ENCODE data around the gene ATG101. TPM values are rescaled to one million over a fixed set of nuclear protein-coding genes. Genes with fewer than 3 reads are reported as not detected.
A peak's percentile ranks its signal among the peaks of the same experiment; 100 is the strongest.

ATG101 gene
- total RNA-seq, 2 donors from 2014 or later: 26.4 to 30.8 TPM

DNA sequence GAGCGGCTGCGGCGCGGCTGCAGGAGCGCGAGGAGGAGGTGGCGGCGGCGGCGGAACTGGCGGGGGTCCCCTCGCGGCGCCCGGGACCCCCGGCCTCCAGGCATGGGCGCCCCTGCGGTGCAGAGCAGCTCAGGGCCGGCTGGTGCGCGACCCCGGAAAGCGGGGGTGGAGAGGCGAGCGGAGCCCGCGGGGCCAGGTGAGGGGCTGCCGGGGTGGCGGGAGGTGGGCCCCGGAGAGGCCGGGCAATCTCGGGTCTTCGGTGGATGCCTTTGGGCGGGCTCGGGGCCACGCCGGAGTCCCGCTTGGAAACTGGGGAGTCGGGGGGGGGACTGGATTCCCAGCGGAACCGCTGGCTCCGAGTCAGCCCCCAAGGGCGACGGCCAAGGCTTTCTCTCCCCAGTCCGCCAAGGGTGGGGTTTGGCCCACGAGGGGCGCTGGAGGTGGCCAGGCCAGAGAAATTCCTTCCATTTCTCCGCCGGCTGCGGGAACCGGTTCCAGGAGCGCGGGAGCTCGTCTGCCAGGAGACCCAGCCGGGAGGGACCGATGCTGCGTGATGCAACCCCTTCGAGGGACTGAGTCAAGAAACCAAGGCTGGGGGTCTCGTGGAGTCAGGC is 32.4 kb upstream of the ATG101 start:
- intact Hi-C loops (cut with DNase I): no loop called here
- DNase-seq (ENCODE audit: low spot score): peak; percentile 96

DNA sequence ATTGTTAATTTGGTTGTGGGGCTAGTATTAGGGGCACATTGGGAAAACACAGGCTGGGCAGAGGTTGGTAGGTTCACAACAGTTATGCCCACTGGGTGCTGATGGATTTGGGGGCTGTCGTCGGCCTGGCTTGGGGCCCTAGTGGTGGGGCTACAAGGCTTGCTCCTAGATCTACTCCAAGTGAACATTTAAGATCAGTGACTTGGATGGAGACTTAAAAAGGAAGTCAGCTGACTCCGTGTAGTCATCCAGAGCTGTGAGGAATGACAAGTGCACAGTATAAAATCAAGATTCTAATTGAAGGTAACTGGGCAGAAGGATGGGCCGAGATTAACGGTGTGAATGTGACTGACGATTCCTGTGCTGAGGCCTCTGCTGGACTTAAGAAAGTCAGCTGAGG is 31.3 kb upstream of the ATG101 start:
- peak; percentile 73 for DNase-seq (ENCODE audit: low spot score)
- intact Hi-C loops (cut with DNase I): no loop called here

DNA sequence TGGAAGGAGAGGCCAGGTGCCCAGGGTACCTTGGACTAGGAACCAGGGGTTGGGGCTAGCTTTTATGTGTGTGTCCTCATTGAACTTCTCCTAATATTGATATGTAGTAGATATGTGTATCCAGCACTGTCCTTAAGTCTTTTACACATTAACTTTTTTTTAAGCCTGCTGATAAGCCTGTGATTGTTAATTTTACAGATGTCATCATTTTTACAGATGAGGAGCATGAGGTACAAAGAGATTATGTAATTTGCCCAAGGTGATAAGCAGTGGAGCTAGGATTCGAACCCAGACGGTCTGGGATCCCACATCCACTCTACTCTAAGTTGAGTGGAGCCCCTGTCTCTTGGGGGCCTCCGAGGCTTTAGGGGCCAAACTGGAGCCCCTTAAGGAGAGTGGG is 28.7 kb upstream of the ATG101 start:
- intact Hi-C loops (cut with DNase I): no loop called here
- DNase-seq (ENCODE audit: low spot score): no peak

DNA sequence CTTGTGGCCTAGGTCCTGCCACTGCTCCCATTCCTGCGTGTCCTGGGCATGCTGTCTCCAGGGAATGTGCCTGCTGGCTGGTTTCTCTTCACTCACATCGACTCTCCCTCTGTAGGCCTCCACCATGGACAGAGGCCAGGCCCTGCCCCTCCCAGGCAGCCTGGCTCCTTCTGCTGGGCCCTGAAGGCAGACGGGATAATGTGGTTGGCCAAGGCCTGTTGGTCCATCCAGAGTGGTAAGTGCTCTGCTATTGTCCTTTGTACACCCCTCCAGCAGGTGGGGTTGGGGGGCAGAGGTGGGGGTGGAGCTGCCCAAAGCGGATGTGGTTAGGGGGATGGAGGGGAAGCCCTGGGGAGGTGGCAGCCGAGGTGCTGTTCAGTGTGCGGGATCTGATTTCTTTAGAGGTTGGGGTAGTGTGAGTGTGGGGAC is 28.1 kb upstream of the ATG101 start:
- peak; percentile 82 for DNase-seq (ENCODE audit: low spot score)
- intact Hi-C loops (cut with DNase I): no loop called here

DNA sequence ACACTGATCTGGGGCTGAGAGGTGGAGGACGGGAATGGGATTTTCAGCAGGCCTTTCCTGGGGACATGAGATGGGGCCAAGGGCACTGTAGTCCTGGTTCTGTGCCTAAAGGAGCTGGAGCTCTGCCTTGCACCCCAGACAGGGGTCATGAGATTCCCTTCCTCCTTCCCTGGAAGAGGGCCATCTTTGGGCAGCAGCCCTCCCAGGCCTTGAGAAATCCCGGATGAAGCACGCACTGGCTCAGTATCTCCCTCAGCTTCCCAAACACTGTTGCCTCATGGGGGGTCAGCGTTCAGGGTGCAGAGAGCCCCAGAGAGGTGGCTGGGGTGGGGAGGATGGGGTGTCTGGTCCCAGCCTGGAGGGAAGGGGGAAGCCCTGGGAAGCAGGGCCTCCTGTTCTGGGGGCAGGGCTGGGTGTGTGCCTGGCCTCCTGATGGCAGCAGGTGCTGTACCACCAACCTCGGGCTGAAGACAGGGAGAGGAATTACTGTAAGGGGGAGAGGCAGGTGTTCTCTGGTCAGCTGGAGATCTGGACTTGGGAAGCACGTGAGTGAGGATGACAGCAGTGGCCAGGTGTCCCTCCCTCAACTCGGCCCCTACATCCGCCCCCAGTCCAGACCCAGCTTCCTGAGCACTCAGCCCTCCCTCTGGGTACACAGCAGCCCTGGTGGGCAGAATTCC is 26.9 kb upstream of the ATG101 start:
- intact Hi-C loops (cut with DNase I): no loop called here
- no peak for DNase-seq (ENCODE audit: low spot score)

DNA sequence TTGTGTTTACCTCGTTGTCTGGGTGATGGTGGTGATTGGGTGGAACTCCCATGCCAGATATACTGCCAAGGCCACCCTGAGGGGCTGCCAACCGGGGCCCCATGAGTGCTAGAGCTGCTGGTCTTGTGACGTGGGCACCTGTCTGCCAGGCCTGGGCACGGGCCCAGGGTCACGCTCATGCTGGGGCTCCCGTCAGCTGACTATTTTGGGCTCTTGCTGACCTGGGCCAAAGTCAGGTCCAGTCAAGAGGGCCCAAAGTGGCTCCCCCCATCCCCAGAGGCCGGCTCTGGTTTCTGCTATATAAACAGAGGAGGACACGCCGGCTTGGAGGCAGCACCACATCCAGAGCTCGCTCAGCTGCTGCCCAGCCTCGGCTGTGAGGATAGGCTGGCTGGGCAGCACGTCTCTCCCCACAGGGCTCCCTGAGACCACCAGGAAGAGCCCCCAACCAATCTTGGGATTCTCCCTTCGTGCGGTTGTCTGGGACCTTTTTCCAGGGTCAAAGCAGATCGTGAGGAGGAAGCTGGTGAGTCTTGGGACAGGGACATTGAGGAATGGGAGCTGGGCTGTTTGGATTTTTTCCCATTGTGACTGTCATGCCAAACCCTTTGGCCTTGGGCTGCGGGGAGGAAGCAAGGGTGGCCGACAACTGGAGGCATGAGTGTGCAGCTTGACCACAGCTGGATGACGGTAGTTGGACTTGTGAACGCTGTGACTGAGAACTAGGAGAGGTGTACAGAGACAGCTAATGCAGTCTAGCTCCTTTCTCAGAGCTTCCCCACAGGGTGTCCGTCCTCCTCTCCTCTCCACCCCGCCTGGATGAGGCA is 26.2 kb upstream of the ATG101 start:
- intact Hi-C loops (cut with DNase I): no loop called here
- no peak for DNase-seq (ENCODE audit: low spot score)

DNA sequence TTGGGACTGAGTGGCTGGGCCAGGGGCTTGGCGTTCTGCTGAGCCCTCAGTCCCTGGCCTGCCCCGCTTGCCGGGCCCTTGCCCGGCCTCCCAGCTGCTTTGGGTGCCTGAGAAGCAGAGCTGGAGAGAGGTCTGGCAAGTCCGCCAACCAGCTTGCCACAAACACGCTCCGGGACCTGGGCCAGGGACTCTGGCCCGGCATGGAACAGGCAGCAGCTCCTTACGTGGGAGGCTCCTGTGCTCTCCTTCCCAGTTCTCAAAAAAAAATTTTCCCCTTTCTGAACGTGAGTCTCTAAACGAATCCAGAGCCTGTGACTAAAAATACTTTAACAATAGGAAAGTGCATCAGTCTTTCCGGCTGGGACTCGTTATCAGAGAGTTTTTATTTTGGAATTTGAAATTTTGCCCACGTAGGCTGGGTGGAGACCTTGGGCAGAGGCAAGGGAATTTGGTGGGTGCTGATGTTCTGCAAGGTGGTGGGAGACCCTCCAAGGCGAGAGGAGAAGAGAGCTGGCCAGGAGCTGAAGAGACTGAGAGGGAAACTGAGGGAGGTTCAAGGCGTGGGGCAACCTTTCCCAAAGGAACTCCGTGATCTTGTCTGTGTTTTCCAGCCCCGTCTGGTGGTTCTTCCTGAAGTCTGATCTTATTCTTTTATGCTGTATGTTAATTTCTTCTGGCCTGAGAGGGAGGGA is 25.3 kb upstream of the ATG101 start:
- DNase-seq (ENCODE audit: low spot score): peak; percentile 96
- intact Hi-C loops (cut with DNase I): no loop called here

DNA sequence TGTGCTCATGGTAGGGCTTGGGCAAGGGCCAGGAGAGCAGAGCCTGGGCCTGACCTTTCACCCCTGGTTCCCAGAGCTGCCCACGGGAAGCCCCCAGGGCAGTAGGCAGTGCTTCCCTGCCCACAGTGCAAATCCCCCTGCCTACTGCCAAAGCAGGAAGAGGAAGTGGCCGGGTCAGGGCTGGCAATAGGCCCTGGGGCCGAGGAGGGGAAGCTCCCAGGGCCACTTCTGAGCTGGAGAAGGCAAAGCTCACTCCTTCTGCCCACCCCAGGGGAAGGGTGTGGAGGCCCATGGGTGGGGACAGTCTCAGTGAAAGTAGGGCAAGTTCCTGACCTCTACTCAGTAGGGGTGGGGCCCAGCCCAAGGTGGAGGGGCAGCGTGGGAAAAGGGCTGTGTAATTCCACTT is 24.0 kb upstream of the ATG101 start:
- peak; percentile 83 for DNase-seq (ENCODE audit: low spot score)
- intact Hi-C loops (cut with DNase I): no loop called here

DNA sequence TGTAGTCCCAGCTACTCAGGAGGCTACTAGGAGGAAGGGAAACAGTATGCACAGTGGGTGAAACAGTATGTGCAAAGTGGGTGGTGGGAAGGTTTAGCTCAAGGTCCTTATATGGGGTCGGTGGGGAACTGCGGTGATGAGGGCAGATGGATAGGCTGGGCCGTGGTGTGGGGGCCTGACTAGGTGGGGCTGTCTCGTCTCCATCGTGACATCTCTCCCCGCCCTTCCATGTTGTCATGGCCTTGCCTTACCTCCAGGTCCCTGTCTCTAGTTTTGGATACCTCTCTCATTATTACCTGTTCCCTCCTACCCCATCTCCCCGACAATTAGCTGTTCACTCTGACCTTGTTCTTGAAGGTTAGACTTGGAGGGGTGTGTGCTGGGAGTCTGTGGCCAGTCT is 22.9 kb upstream of the ATG101 start:
- intact Hi-C loops (cut with DNase I): no loop called here
- no peak for DNase-seq (ENCODE audit: low spot score)

DNA sequence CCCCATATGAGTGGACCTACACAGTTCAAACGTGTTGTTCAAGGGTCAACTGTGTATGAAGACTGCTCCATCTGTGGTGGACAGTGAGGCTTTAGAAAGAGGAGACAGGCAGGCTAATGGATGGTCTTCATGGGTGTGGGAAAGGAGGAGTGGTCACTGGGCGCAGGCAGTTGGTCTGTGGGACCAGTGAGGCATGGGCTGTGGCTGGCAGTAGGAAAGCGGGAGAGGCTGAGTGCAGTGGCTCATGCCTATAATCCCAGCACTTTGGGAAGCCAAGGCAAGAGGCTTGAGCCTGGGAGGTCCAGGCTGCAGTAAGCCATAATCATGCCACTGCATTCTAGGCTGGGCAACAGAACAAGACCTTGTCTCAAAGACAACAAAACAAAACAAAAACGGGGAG is 20.5 kb upstream of the ATG101 start:
- intact Hi-C loops (cut with DNase I): no loop called here
- DNase-seq (ENCODE audit: low spot score): no peak

DNA sequence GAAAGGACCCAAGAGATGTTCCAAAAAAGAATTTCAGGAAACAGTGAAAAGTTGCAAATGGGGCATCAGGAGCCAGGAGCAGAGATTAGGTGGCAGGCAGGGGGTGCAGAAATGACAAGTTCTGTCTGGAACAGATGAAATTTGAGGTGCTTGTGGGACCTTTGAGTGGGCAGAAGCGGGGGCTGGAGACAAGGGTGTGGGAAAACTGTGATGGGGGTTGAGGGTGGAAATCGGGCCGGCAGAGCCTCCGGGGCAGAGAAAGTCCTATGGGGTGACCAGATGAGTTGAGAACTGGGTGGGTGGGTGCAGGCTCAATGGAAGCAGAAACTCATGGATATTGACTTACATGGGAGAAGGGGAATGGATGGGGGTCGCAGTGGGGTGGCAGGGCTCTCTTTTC is 20.1 kb upstream of the ATG101 start:
- no peak for DNase-seq (ENCODE audit: low spot score)
- intact Hi-C loops (cut with DNase I): no loop called here

DNA sequence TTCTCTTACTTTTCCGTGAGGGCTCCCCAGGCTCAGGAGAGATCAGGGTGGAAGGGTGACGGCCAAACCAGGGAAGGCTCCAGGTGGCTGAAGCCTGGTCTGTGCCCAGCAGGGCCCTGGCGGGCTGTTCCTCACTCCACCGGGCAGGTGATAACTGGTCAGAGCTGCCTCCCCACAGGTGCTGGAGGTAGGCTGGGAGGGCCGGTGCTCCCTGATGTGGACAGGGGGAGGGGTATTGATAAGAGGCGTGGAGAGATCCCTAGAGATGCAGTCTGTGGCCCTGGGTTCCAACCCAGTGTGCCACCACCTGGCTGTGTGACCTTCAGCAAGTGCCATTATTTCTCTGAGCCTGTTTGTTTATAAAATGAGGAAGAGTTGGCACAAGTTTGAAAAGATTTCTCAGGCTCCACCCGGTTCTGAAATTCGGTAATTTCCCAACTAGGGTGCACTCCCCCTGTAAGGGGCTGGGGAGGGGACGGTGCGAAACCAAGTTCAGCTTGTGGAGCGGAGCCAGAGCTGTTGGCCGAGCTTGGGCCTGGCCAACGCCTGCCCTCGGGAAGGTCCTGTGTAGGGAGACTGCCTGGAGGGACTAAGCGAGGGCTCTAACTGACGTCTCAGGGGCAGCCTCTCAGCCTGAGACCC is 19.5 kb upstream of the ATG101 start:
- no peak for DNase-seq (ENCODE audit: low spot score)
- intact Hi-C loops (cut with DNase I): no loop called here

DNA sequence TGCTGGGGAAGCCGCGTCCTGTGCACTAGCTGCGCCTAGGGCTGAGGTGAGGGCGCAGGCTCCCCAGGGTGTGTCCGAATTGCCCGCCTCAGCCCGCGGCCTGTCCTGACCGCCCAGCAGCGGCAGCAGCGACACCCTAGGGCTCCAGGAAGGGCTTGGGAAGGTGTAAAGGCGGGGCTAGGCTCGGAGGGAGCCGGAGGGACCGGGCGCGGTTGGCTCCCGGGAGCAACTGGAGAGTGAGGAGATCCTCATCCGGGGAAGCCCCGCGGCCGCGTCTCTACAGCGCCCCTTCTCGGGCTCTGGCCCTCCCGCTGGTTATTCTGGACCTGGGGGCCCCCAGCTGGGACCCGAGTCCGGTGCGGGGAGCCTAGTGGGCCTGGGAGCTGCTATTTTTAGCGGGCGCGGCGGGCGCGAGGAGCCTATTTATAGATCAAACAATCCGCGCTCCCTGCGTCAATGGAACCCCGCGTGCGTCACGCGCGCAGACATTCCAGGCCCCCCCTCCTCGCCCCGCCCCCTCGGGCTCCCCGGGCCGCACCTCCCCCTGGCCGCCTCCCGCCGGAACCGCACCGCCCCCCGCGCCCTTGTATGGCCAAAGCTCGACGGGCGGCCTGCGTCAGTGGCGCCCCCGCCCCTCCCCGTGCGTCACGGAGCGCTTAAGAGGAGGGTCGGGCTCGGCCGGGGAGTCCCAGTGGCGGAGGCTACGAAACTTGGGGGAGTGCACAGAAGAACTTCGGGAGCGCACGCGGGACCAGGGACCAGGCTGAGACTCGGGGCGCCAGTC is 18.8 kb upstream of the ATG101 start, which contains the start of gene NR4A1:
NR4A1 (plus strand) TSS at position 685 of the 784 bp plus-strand sequence. CDS start 2,887 bp downstream, outside the sequence.
- peak; percentile 100 for DNase-seq (ENCODE audit: low spot score)
- intact Hi-C loops (cut with DNase I): no loop called here

DNA sequence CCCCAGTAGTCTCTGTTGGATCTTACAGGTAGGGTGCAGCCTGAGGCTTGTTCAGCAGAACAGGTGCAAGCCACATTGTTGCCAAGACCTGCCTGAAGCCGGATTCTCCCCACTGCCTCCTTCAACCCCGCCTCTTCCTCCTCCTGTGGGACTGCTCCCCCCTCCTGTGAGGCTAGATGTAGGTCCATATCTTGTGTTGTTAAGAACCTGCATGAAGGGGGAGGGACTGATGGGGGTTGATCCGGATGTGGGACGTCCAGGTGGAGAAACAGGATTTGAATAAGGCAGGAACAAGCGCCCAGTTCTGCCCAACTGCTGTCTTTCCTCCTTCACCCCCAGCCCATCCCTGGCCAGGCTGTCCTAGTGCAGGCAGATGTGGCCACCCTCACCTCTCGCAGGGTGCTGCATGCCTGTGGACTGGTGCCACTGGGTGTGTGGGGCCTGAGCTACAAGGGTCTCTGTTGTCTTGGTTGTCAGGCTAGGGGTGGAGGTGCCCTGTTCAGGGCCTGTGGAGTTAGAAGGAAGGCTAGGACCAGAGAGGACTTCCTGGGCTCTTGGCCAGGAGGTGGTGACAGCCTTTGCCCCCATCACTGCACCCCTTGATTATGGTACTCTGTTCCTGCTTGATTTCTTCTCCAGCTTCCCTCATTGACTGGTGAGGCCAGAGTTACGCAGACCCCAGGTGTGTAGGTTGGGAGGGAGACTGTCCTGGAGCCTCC is 17.2 kb upstream of the ATG101 start:
- DNase-seq (ENCODE audit: low spot score): no peak
- intact Hi-C loops (cut with DNase I): no loop called here

DNA sequence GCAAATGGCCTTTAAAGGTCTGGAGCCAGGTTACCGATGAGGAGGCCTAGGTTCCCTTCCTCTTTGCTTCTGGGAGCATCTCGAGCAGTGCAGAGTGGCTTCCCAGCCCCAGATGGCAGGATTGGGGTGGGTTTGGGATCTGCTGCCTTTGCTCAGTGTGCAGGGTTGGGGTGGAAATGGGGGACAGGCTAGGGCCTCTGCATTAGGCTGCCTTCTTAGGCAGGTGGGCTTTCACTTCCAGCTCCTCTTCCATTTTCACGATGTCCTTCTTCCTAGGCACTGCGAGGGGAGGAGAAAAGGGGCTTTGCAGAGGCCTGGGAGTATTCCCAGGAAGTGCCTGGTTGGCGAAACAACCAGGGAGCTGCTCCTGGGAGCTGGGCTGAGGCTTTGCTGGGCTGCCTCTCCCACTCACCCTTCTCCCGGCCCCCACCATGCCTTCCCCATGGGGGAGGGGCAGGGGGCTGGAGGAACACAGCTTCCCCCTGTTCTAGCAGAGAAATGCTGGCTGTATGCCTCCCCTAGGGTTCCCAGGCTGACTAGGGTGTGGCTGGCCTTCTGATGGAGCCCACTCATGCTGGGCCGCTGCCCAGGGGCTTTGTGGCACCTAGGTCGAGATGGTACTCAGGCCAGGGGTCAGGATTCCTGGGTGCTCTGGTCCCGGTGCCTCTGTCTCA is 16.1 kb upstream of the ATG101 start:
- no peak for DNase-seq (ENCODE audit: low spot score)
- intact Hi-C loops (cut with DNase I): no loop called here

DNA sequence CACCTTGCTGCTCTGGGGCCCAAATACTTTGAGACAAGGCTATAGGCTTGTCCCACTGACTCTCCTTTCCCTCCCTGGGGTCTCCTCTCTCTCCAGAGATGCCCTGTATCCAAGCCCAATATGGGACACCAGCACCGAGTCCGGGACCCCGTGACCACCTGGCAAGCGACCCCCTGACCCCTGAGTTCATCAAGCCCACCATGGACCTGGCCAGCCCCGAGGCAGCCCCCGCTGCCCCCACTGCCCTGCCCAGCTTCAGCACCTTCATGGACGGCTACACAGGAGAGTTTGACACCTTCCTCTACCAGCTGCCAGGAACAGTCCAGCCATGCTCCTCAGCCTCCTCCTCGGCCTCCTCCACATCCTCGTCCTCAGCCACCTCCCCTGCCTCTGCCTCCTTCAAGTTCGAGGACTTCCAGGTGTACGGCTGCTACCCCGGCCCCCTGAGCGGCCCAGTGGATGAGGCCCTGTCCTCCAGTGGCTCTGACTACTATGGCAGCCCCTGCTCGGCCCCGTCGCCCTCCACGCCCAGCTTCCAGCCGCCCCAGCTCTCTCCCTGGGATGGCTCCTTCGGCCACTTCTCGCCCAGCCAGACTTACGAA is 15.4 kb upstream of the ATG101 start:
- intact Hi-C loops (cut with DNase I): no loop called here
- DNase-seq (ENCODE audit: low spot score): peak; percentile 87

Measured in posterior vena cava (tissue), 2 donors.